NB4 (cell line): ENCODE data around the gene APOBEC2.

ENCODE experiments used
- DNase-seq: peaks from one replicate; pipeline ENCODE4 v3.0.0; 2010; ENCODE audit warnings: low read depth
- H3K4me3 ChIP-seq: one replicate; pipeline ENCODE4 v1.5.1; 2011; ENCODE audit warnings: mild to moderate bottlenecking, low read depth, low read length, moderate library complexity
- MYC ChIP-seq: IDR thresholded peaks from 2 replicates; pipeline ENCODE4 v1.6.1; 2011; ENCODE audit warnings: low read depth, low read length
- POLR2A ChIP-seq: IDR thresholded peaks from 2 replicates; pipeline ENCODE4 v1.6.1; 2011; ENCODE audit warnings: mild to moderate bottlenecking; ENCODE audit not compliant: insufficient read length; ENCODE audit errors: extremely low read depth
- TF ChIP-seq, protein P1 (sequence below): IDR thresholded peaks from 2 replicates; pipeline ENCODE4 v1.6.1; 2011; ENCODE audit warnings: low read depth, low read length
- TF ChIP-seq, protein P2 (sequence below): IDR thresholded peaks from one replicate; pipeline ENCODE4 v1.5.1; 2012; ENCODE audit warnings: low read depth, low read length

APOBEC2 gene

DNA sequence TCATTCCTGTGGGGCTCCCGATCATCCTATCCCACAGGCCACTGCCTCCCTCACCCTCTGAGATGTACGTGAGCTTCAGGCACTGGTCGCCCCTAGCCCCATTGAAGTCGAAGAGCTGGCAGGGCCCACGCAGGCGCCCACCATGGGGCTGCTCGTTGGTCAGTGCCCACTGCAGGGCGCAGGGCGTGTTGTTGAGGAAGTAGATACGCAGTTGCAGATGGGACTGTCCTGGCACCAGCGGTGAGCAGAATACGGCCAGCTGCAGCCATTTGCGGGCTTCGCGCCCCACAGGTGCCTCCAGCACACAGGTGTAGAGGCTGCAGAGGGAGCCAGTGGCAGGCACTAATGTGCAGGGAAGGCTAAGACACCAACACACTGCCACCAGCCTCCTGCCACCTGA is 20.2 kb upstream of the APOBEC2 start:
- H3K4me3 ChIP-seq = no peak overlapping the region
- no peak for DNase-seq
- TF ChIP-seq, protein P1, sequence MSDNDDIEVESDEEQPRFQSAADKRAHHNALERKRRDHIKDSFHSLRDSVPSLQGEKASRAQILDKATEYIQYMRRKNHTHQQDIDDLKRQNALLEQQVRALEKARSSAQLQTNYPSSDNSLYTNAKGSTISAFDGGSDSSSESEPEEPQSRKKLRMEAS = no peak
- TF ChIP-seq POLR2A (no peak), MYC (no peak)
- TF ChIP-seq, protein P2, sequence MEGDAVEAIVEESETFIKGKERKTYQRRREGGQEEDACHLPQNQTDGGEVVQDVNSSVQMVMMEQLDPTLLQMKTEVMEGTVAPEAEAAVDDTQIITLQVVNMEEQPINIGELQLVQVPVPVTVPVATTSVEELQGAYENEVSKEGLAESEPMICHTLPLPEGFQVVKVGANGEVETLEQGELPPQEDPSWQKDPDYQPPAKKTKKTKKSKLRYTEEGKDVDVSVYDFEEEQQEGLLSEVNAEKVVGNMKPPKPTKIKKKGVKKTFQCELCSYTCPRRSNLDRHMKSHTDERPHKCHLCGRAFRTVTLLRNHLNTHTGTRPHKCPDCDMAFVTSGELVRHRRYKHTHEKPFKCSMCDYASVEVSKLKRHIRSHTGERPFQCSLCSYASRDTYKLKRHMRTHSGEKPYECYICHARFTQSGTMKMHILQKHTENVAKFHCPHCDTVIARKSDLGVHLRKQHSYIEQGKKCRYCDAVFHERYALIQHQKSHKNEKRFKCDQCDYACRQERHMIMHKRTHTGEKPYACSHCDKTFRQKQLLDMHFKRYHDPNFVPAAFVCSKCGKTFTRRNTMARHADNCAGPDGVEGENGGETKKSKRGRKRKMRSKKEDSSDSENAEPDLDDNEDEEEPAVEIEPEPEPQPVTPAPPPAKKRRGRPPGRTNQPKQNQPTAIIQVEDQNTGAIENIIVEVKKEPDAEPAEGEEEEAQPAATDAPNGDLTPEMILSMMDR = no peak

DNA sequence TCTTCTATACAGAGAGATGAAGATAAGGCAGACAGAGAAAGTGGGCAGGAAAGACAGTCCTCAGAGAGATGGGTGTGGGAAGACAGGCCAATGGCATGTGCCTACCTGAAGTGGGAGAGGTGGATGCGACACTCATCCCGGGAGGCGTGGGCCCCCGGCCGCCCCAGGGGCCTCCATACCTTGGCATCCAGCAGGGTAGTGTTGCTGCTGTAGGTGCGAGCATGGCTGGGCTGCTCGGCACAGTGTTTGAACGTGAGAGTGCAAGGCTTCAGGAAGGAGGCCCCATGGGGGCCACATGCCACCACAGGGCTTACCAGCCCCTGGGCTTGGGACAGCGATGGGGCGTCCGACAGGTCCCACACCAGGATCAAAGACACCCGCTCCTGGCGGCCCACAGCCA is 19.2 kb upstream of the APOBEC2 start:
- H3K4me3 ChIP-seq = no peak overlapping the region
- TF ChIP-seq, protein P1 = no peak
- TF ChIP-seq, protein P2 = no peak
- TF ChIP-seq MYC (no peak), POLR2A (no peak)
- no peak for DNase-seq

DNA sequence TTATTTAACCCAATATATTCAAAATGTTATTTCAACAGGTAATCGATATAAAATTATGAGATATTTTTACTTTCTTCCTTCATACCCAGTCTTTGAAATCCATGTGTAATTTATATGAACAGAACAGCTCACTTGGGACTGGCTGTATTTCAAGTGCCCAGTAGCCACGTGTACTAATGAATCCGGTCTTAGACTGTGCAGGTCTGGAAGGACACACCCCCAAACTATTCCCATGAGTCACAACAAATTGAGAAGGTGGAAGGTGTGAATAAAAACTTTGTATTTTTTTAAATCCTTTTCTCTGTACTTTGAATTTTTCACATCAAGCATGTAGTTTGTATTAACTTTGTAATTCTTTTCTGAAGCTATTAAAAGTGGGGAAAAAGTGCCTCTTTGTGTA is 16.8 kb upstream of the APOBEC2 start:
- no peak for DNase-seq
- TF ChIP-seq MYC (no peak), POLR2A (no peak)
- TF ChIP-seq, protein P2 = no peak
- TF ChIP-seq, protein P1 = no peak
- no peak overlapping the region for H3K4me3 ChIP-seq

DNA sequence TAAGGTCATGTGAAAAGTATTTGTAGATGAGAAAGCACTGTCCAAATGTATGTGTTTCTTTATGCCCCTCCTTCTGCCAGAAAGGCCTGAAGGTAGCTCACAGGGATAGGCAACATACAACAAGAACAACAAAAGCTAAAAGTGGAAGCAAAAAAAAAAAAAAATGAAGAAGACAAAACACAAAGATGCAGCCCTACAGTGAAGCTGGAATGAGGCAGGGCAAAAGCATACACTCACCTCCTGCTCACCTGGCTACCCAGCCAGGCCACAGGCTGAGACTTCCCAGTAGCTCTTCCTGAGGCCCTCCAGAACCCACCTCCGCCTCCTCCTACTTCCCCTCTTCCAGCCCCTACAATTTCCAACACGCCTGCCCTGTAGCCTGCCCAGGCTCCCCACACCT is 16.4 kb upstream of the APOBEC2 start:
- no peak for DNase-seq
- TF ChIP-seq, protein P1 = no peak
- TF ChIP-seq MYC (no peak), POLR2A (no peak)
- TF ChIP-seq, protein P2 = no peak
- H3K4me3 ChIP-seq = no peak overlapping the region

DNA sequence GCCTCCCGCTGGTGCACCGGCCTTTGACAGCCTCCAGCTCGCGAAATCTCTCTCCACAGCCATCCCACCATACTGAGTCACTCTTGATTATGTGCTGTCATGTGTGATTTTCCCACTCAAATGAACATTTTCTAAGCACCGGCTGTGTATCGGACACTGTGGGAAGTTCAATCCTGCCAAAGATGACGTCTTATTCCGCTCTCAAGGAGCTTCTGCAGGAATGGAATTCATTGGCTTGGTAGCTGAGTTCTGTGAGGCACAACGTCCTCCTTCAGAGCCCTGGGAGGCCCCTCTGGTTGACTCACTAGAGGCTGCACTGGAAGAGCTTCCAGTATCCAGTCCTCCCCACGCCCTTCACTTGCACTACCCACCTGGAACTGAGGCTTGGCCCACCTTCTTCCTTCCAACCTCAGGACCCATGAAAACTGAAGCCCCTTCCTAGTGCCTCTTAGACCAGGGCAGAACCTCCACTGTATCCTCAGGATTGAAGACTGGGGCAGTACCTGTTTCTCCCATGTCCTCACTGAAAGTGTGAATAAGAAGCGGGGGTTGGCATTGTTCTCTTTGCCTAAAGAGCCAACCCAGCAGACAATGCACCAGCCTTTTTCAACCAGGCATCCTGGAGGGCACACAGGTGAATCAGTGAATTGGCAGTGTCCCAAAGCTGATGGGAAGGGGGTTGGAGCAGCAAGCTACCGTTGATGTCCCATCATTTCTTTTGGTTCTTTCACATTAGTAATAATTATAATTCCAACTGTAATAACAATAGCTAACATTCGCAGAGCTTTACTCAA is 15.7 kb upstream of the APOBEC2 start:
- no peak for DNase-seq
- no peak for TF ChIP-seq POLR2A
- no peak for TF ChIP-seq MYC
- TF ChIP-seq, protein P2 = no peak
- TF ChIP-seq, protein P1 = no peak
- no peak overlapping the region for H3K4me3 ChIP-seq
